Hepatocyte (in vitro differentiated cells): Measurements from ENCODE around the gene LSS.

Experiments used
- EZH2phosphoT487 ChIP-seq: fragments of 200-600 bp; sonication (generic); IDR thresholded peaks from one replicate; pipeline ENCODE4 v1.6.1; 2018; ENCODE audit warnings: antibody characterized with exemption, mild to moderate bottlenecking, low read depth, moderate library complexity; ENCODE audit not compliant: unreplicated experiment, severe bottlenecking
- TF ChIP-seq, protein P1 (sequence below): fragments of 200-600 bp; sonication (generic); IDR thresholded peaks from 2 replicates; pipeline ENCODE4 v1.5.1; 2016; ENCODE audit warnings: antibody characterized with exemption, mild to moderate bottlenecking; ENCODE audit not compliant: poor library complexity

GRCh38 chr21:46168238-46168637 lies 60.3 kb downstream of the LSS start:
- TF ChIP-seq, protein P1, sequence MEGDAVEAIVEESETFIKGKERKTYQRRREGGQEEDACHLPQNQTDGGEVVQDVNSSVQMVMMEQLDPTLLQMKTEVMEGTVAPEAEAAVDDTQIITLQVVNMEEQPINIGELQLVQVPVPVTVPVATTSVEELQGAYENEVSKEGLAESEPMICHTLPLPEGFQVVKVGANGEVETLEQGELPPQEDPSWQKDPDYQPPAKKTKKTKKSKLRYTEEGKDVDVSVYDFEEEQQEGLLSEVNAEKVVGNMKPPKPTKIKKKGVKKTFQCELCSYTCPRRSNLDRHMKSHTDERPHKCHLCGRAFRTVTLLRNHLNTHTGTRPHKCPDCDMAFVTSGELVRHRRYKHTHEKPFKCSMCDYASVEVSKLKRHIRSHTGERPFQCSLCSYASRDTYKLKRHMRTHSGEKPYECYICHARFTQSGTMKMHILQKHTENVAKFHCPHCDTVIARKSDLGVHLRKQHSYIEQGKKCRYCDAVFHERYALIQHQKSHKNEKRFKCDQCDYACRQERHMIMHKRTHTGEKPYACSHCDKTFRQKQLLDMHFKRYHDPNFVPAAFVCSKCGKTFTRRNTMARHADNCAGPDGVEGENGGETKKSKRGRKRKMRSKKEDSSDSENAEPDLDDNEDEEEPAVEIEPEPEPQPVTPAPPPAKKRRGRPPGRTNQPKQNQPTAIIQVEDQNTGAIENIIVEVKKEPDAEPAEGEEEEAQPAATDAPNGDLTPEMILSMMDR, result no peak
- no peak for TF ChIP-seq EZH2phosphoT487
